CD4-positive, CD25-positive, alpha-beta regulatory T cell (primary cell): ENCODE measurements around the gene ZNF326. TPM values are rescaled to one million over a fixed set of nuclear protein-coding genes. Genes with fewer than 3 reads are reported as not detected.
"Not testable (repeated sequence)": the region's sequence is repeated elsewhere in the genome, so short reads cannot be mapped to it uniquely, and the experiment has no call there.

ENCODE experiments used
- ATAC-seq, 2 donors: fragments of 150-1000 bp; cut with Tn5 transposase; one replicate each; pipeline ENCODE4 v1.10.0; 2021; ENCODE audit warnings: low read depth in 2 of 2, moderate number of reproducible peaks in 2 of 2, moderate library complexity in 1 of 2
- DNase-seq, 3 donors: peaks; one replicate each; pipeline versions ENCODE4 v3.0.0 to v3.0.0-alpha.2; 2012 to 2022; ENCODE audit warnings: mixed read lengths in 1 of 3
- H3K27ac ChIP-seq: one replicate; pipeline ENCODE4 v1.7.0; 2013; ENCODE audit warnings: mild to moderate bottlenecking, low read length; ENCODE audit not compliant: insufficient read depth, poor library complexity, severe bottlenecking
- H3K27me3 ChIP-seq: one replicate; pipeline ENCODE4 v1.7.0; 2013; ENCODE audit warnings: low read length; ENCODE audit not compliant: control insufficient read depth, insufficient read depth
- H3K36me3 ChIP-seq: one replicate; pipeline ENCODE4 v1.7.0; 2013; ENCODE audit warnings: mild to moderate bottlenecking, low read length, moderate library complexity; ENCODE audit not compliant: control insufficient read depth, insufficient read depth
- H3K4me1 ChIP-seq: 2 replicates; pipeline ENCODE4 v1.7.0; 2013; ENCODE audit warnings: mild to moderate bottlenecking, low read length; ENCODE audit not compliant: insufficient read depth, control insufficient read depth, poor library complexity, severe bottlenecking
- H3K4me3 ChIP-seq: one replicate; pipeline ENCODE4 v1.7.0; 2013; ENCODE audit warnings: low read depth, mild to moderate bottlenecking, low read length, moderate library complexity
- H3K9me3 ChIP-seq, 2 experiments: 1 replicate in 1 of 2; 2 replicates in 1 of 2; pipeline ENCODE4 v1.7.0; 2013; ENCODE audit warnings: low read length in 2 of 2, mild to moderate bottlenecking in 1 of 2, moderate library complexity in 1 of 2; ENCODE audit not compliant: control insufficient read depth in 2 of 2
- H3K27ac Mint-ChIP-seq, 3 donors: one replicate each; pipeline ENCODE4 v1.8.0; 2020 to 2022; ENCODE audit warnings: mild to moderate bottlenecking in 3 of 3, mixed read lengths in 3 of 3, moderate library complexity in 2 of 3
- H3K27me3 Mint-ChIP-seq: one replicate; pipeline ENCODE4 v1.8.0; 2022; ENCODE audit warnings: mild to moderate bottlenecking, mixed read lengths
- H3K36me3 Mint-ChIP-seq: one replicate; pipeline ENCODE4 v1.8.0; 2020; ENCODE audit warnings: mixed read lengths
- H3K4me1 Mint-ChIP-seq, 4 donors: one replicate each; pipeline ENCODE4 v1.8.0; 2020 to 2022; ENCODE audit warnings: mixed read lengths in 4 of 4, mild to moderate bottlenecking in 1 of 4
- H3K4me3 Mint-ChIP-seq, 4 donors: one replicate each; pipeline ENCODE4 v1.8.0; 2020 to 2022; ENCODE audit warnings: mild to moderate bottlenecking in 4 of 4, mixed read lengths in 4 of 4, moderate library complexity in 3 of 4
- H3K9me3 Mint-ChIP-seq, 7 donors: one replicate each; pipeline ENCODE4 v1.8.0; 2020 to 2022; ENCODE audit warnings: mixed read lengths in 7 of 7, mild to moderate bottlenecking in 3 of 7, moderate library complexity in 2 of 7
- polyA plus RNA-seq, 4 donors: library from polyadenylated mRNA; unstranded; fragments of 300-500 nt; fragmentation: Illumina TruSeq; gene quantifications; one replicate each; pipeline ENCODE4 v1.2.3, GENCODE V29; 2021
- total RNA-seq: library from RNA; stranded (reverse); gene quantifications from one replicate; pipeline ENCODE4 v1.2.3, GENCODE V29; 2022

ZNF326 gene
- total and polyA plus RNA-seq, 5 donors from 2014 or later, result 3.8 to 45.7 (median 5.0) TPM

DNA sequence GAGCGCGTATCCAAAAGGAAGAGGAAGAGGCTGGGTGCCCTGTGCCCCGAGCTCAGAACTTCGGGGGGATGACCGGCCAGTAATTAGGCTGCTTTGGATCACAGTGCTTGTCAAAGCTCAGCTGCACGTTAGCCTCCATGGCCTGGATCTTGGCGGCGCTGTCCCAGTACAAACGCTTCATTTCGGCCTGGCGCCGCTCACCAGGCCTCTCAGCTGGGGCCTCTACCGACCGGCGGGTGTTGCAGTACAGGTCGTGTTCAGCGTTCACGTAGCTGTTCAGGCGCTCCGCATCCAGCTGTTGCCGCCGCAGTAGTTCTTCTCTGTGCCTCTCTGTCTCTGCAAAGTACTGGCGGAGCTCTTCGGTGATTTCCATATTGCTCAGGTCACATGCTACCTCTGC is 1.4 kb upstream of the ZNF326 start:
- H3K36me3 ChIP-seq, result no peaks in the 10 kb centered on the region
- no peak for ATAC-seq
- Mint-ChIP-seq H3K9me3 (no peaks in the 10 kb centered on the region), H3K4me3 (peak overlapping the region; percentile 71 to 97 (median 88)), H3K27ac (peak overlapping the region in 1 of 3 donors; percentile 20), H3K36me3 (no peaks in the 10 kb centered on the region), H3K27me3 (peaks cover 4% of the 10 kb centered on the region), H3K4me1 (peaks cover 16 to 34% (median 24%) of the 10 kb centered on the region in 4 donors)
- H3K27ac ChIP-seq, result no peak overlapping the region
- H3K27me3 ChIP-seq, result peaks cover 4% of the 10 kb centered on the region
- DNase-seq, result no peak
- H3K4me1 ChIP-seq, result peaks cover 26% of the 10 kb centered on the region
- H3K4me3 ChIP-seq, result no peak overlapping the region
- no peaks in the 10 kb centered on the region for H3K9me3 ChIP-seq

DNA sequence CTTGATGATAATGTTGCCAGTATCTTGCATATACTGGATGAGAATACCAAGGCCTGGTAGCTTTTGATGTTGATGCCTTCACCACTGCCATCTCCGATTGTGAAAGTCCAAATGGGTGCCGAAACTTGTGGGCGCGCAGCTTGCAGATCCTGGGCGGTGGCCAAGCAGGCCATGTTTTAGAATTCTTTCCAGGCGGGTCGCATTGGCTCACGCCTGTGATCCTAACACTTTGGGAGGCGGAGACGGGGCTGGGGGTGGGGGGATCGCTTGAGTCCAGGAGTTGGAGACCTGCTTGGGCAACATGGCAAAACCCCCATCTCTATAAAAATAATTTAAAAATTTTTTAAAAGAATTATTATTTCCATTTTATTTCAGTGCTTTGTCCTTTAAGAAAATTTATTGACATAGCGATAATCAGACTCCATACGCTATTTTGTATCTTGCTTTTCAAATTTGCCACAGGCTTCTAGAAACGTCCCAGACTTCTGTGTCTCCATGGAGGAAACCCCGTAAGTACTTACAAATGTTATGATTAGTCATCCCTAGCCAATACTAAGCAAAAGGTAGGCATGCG is 592 bp upstream of the ZNF326 start:
- Mint-ChIP-seq H3K9me3 (no peaks in the 10 kb centered on the region), H3K4me3 (peak overlapping the region; percentile 93 to 98 (median 96)), H3K27ac (peak overlapping the region; percentile 85 to 97 (median 96)), H3K27me3 (peaks cover 4% of the 10 kb centered on the region), H3K4me1 (peaks cover 16 to 39% (median 30%) of the 10 kb centered on the region in 4 donors), H3K36me3 (no peaks in the 10 kb centered on the region)
- H3K27me3 ChIP-seq, result peaks cover 4% of the 10 kb centered on the region
- peak overlapping the region; percentile 77 for H3K27ac ChIP-seq
- peak overlapping the region; percentile 91 for H3K4me3 ChIP-seq
- H3K9me3 ChIP-seq, result no peaks in the 10 kb centered on the region
- H3K36me3 ChIP-seq, result peaks cover 6% of the 10 kb centered on the region
- H3K4me1 ChIP-seq, result peaks cover 26% of the 10 kb centered on the region
- DNase-seq (no peak), ATAC-seq (no peak)

DNA sequence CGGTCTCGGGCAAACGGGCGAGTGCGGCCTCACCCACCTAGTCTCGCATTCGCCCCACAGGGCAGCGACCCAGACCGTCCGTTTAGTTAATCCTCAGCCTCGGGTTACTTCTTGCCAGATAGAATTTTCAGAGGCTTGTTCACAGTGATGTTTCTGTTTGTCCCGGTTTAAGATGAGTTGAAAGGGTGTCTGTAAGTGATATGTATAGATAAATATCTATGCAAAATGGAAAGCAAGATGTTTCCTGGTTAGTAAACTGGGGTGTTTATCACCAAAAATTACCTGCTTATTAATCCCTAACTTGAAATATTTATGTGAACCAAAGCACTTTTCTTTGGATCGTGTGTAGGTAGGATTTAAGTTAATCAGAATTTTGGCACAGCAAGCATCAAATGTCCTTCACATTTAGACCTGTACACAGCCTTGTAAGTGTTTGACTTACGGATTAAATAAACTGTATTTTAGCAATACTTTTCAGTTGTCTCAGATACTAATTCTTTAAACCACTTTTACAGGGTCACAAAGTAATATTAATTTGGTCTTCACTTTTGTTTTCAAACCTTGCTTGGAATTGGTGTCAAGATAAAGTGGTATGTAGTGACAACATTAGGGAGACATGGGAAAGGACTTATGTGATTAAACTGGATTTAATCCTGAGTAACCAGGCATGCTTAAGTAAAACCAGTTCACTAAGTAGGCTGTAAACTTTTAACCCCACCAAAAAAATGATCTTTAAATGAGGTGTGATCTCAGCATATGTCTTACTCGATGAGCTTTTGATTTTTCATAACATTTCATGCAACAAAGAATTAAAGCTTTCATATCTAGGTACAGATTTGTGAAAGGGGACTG is 914 bp downstream of the ZNF326 start:
- Mint-ChIP-seq H3K27ac (peak overlapping the region; percentile 85 to 98 (median 97)), H3K36me3 (no peaks in the 10 kb centered on the region), H3K9me3 (peaks cover 0 to 2% (median 0%) of the 10 kb centered on the region in 7 donors), H3K4me3 (peak overlapping the region; percentile 96 to 100 (median 98)), H3K4me1 (peaks cover 29 to 54% (median 40%) of the 10 kb centered on the region in 4 donors), H3K27me3 (peaks cover 4% of the 10 kb centered on the region)
- Histone ChIP-seq H3K4me1 (peaks cover 26% of the 10 kb centered on the region), H3K27me3 (peaks cover 4% of the 10 kb centered on the region), H3K4me3 (peak overlapping the region; percentile 92), H3K9me3 (no peaks in the 10 kb centered on the region), H3K36me3 (peaks cover 8% of the 10 kb centered on the region), H3K27ac (peak overlapping the region; percentile 77)
- ATAC-seq (no peak), DNase-seq (peak in 1 of 3 donors; percentile 57)

DNA sequence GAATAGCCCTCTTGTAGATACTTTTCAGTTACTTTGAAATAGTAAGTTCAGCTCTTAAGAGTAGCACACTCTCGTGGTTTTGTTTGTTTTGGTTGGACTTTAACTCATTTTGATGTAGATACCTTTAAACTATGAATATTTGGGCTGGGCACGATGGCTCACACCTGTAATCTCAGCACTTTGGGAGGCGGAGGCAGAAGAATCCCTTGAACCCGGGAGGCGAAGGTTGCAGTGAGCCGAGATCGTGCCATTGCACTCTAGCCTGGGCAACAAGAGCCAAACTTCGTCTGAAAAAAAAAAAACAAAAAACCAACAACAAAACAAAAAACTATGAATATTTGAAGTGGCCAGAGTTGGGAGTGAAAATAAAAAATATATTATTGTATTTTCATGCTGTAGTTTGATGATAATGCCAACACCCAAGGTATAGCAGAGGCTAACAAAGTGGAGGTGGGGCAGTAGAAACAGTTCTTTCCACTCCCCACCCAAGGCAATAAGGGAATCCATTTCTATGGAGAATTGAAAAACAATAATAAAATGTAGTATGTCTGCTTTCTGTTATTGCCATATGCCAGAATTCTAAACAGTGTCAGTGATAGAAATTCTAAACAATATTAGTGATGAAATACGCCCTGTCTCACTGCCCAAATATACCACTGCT is 1.7 kb downstream of the ZNF326 start:
- Mint-ChIP-seq H3K4me3 (peak overlapping the region; percentile 96 to 100 (median 98)), H3K27ac (peak overlapping the region in 2 of 3 donors; percentile 47 to 85), H3K4me1 (peaks cover 34 to 61% (median 46%) of the 10 kb centered on the region in 4 donors), H3K9me3 (peaks cover 0 to 2% (median 0%) of the 10 kb centered on the region in 7 donors), H3K27me3 (peaks cover 4% of the 10 kb centered on the region), H3K36me3 (peaks cover 3% of the 10 kb centered on the region)
- DNase-seq, result no peak
- H3K4me3 ChIP-seq, result peak overlapping the region; percentile 92
- H3K9me3 ChIP-seq, result no peaks in the 10 kb centered on the region
- no peak for ATAC-seq
- H3K27ac ChIP-seq, result no peak overlapping the region
- peaks cover 26% of the 10 kb centered on the region for H3K4me1 ChIP-seq
- H3K27me3 ChIP-seq, result peaks cover 1% of the 10 kb centered on the region
- peaks cover 8% of the 10 kb centered on the region for H3K36me3 ChIP-seq

DNA sequence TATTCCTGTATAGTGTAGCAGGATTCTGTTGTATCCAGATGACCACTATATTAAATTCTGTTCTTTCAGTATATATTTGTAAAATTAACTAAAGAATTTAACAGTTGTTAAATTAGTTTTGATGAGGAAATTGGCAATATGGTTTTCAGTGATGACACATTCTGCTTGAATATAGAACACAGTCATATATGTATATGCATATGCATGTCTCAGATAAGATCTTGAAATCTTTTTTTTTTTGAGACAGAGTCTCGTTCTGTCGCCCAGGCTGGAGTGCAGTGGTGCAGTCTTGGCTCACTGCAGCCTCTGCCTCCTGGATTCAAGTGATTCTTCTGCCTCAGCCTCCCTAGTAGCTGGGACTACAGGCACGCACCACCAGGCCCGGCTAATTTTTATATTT is 2.2 kb downstream of the ZNF326 start:
- not testable (repeated sequence) for H3K9me3 ChIP-seq, H3K36me3 Mint-ChIP-seq, H3K27me3 ChIP-seq, H3K9me3 Mint-ChIP-seq, ATAC-seq, H3K36me3 ChIP-seq, H3K27me3 Mint-ChIP-seq, H3K27ac ChIP-seq
- Histone ChIP-seq H3K4me3 (peak overlapping the region; percentile 92), H3K4me1 (peaks cover 26% of the 10 kb centered on the region)
- Mint-ChIP-seq H3K27ac (peak overlapping the region in 1 of 3 donors; percentile 32), H3K4me1 (peaks cover 34 to 65% (median 46%) of the 10 kb centered on the region in 4 donors), H3K4me3 (peak overlapping the region; percentile 66 to 100 (median 96))
- peak in 1 of 3 donors; percentile 21 for DNase-seq

DNA sequence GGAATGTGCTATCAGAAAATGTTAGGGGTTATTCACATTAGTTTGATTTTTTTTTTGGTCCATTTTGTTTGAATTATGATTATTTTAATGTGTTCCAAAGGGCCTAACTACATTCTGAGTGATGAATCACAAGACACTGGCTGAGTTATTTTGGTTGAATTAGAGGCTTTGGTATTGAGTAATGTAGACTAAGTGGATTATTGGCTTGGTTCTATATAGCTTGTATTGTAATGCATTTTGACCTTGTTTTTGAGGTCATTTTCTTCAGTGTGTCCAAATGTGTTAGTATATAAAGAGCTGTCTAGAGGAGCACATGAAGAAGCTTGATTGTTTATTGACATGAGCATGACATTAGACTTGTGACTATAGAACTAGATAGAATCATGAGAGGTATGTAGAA is 3.4 kb downstream of the ZNF326 start:
- H3K9me3 ChIP-seq, result no peaks in the 10 kb centered on the region
- H3K4me3 ChIP-seq, result no peak overlapping the region
- ATAC-seq (no peak), DNase-seq (no peak)
- Mint-ChIP-seq H3K36me3 (peaks cover 3% of the 10 kb centered on the region), H3K9me3 (peaks cover 0 to 2% (median 0%) of the 10 kb centered on the region in 7 donors), H3K27me3 (no peaks in the 10 kb centered on the region), H3K27ac (peak overlapping the region in 1 of 3 donors; percentile 45), H3K4me3 (peak overlapping the region in 1 of 4 donors; percentile 97), H3K4me1 (peaks cover 34 to 65% (median 47%) of the 10 kb centered on the region in 4 donors)
- H3K27me3 ChIP-seq, result peaks cover 1% of the 10 kb centered on the region
- H3K4me1 ChIP-seq, result peaks cover 26% of the 10 kb centered on the region
- H3K27ac ChIP-seq, result no peak overlapping the region
- H3K36me3 ChIP-seq, result peaks cover 8% of the 10 kb centered on the region

DNA sequence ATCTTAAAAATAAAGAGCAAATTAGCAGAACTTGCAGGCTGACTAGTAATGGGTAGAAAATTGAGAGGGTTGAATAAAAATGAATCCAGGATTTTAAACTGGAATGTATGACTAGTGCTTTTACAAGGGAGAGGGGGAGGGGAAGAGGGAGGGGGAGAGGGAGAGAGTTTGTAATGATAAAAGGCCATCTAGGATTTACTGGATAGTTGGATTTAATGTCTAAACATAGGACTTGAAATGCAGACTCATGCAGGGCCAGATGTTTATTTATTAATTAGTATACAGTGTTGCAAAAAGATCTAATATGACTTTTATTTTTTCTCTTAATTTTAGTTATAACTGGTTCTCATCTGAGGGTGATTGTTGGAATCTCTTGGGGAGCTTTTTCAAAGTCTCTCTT is 4.3 kb downstream of the ZNF326 start:
- Histone ChIP-seq H3K27me3 (no peaks in the 10 kb centered on the region), H3K36me3 (peaks cover 8% of the 10 kb centered on the region), H3K4me3 (no peak overlapping the region), H3K4me1 (peaks cover 26% of the 10 kb centered on the region), H3K27ac (no peak overlapping the region), H3K9me3 (no peaks in the 10 kb centered on the region)
- ATAC-seq, result no peak
- Mint-ChIP-seq H3K36me3 (peaks cover 3% of the 10 kb centered on the region), H3K27ac (no peak overlapping the region), H3K4me3 (peak overlapping the region in 1 of 4 donors; percentile 61), H3K4me1 (peaks cover 34 to 69% (median 49%) of the 10 kb centered on the region in 4 donors), H3K9me3 (peaks cover 0 to 2% (median 0%) of the 10 kb centered on the region in 7 donors), H3K27me3 (no peaks in the 10 kb centered on the region)
- no peak for DNase-seq
